Measurements from ENCODE around the gene DST. TPM values are rescaled to one million over a fixed set of nuclear protein-coding genes. Genes with fewer than 3 reads are reported as not detected.

DST gene
- total and polyA plus RNA-seq, 2 of the 8 experiments (the other 6 are each of a cell fraction or from before 2014, with no cell fraction given): 49.4 to 116 TPM

DNA sequence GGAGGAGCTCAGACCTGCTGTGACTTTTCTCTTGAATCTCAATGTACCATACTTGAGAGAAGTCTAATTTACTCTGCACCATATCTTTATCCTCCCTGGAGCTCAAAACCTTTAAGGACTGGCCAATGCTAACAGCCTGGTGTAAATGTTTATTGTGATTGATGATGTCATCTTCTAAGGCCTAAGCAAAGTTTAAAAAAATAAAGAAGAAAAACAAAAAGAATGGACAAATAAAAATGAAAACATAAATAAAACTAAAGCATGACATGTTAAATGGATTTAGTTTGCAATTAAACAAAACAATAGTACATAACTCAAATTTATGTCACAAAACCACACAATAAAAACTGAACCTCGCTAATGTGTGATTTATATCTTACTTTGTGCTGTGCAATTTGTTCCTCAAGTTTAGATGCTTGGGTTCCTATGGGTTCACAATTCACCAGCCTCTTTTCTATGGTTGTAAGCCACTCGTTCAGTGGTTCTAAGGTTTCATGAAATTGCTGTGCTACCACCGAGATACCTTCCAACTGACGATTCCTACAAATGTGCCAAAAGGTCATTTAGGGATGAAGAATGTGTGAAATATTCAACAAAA, 113.0 kb downstream of the DST start (continued):
- TF ChIP-seq CBX8 (IDR thresholded peaks at IDR 0.05; ENCODE audit: borderline replicate concordance, low read depth, low read length) (no peak), TAF1 (IDR thresholded peaks at IDR 0.05; ENCODE audit: low read depth, low read length) (no peak)
